HL-60 (cell line): ENCODE measurements around the gene CBR4.

Experiments used
- GABPA ChIP-seq: IDR thresholded peaks from 2 replicates; pipeline ENCODE4 v1.6.1; 2012; ENCODE audit warnings: low read depth
- POLR2AphosphoS5 ChIP-seq: IDR thresholded peaks from 2 replicates; pipeline ENCODE4 v1.6.1; 2012; ENCODE audit warnings: low read depth
- TF ChIP-seq, protein P1 (sequence below): IDR thresholded peaks from one replicate; pipeline ENCODE4 v1.5.1; 2011; ENCODE audit warnings: low read length, control low read depth, inconsistent platforms; ENCODE audit not compliant: insufficient read depth
- TF ChIP-seq, protein P2 (sequence below): IDR thresholded peaks from 2 replicates; pipeline ENCODE4 v1.6.1; 2012; ENCODE audit warnings: low read depth; ENCODE audit not compliant: insufficient replicate concordance

DNA sequence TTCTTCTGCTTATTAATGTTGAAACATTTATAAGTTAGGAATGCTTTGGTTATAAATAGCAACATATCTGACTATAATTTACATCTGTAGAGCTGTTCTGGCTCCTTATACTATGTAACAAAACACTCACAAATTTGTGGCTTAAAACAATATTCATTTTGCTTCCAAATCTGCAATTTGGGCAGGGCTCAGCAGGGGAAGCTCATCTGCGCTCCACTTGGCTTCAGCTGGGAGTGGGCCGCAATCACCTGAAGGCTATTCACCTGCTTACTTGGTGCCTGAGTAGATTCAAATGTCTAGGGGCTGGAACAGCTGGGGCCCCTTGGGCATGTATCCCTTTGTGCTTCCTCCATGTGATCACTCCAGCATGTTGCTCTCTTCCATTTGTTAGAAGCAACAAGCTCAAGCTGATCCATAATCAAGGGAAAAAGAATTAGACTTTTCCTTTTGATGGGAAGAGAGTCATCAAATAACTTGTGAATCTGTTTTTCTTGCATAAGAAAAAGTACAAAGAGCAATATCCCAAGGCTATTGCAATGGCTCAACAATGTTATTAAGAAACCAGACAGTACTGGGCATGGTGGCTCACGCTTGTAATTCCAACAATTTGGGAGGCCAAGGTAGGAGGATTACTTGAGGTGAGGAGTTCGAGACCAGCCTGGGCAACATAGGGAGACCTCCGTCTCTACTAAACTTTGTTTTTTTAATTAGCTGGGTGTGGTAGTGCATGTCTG, 34.8 kb upstream of the CBR4 start:
- TF ChIP-seq, protein P1, sequence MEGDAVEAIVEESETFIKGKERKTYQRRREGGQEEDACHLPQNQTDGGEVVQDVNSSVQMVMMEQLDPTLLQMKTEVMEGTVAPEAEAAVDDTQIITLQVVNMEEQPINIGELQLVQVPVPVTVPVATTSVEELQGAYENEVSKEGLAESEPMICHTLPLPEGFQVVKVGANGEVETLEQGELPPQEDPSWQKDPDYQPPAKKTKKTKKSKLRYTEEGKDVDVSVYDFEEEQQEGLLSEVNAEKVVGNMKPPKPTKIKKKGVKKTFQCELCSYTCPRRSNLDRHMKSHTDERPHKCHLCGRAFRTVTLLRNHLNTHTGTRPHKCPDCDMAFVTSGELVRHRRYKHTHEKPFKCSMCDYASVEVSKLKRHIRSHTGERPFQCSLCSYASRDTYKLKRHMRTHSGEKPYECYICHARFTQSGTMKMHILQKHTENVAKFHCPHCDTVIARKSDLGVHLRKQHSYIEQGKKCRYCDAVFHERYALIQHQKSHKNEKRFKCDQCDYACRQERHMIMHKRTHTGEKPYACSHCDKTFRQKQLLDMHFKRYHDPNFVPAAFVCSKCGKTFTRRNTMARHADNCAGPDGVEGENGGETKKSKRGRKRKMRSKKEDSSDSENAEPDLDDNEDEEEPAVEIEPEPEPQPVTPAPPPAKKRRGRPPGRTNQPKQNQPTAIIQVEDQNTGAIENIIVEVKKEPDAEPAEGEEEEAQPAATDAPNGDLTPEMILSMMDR: no peak
- no peak for TF ChIP-seq POLR2AphosphoS5
- TF ChIP-seq, protein P2, sequence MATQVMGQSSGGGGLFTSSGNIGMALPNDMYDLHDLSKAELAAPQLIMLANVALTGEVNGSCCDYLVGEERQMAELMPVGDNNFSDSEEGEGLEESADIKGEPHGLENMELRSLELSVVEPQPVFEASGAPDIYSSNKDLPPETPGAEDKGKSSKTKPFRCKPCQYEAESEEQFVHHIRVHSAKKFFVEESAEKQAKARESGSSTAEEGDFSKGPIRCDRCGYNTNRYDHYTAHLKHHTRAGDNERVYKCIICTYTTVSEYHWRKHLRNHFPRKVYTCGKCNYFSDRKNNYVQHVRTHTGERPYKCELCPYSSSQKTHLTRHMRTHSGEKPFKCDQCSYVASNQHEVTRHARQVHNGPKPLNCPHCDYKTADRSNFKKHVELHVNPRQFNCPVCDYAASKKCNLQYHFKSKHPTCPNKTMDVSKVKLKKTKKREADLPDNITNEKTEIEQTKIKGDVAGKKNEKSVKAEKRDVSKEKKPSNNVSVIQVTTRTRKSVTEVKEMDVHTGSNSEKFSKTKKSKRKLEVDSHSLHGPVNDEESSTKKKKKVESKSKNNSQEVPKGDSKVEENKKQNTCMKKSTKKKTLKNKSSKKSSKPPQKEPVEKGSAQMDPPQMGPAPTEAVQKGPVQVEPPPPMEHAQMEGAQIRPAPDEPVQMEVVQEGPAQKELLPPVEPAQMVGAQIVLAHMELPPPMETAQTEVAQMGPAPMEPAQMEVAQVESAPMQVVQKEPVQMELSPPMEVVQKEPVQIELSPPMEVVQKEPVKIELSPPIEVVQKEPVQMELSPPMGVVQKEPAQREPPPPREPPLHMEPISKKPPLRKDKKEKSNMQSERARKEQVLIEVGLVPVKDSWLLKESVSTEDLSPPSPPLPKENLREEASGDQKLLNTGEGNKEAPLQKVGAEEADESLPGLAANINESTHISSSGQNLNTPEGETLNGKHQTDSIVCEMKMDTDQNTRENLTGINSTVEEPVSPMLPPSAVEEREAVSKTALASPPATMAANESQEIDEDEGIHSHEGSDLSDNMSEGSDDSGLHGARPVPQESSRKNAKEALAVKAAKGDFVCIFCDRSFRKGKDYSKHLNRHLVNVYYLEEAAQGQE: no peak
- no peak for TF ChIP-seq GABPA
